Stimulated activated naive CD8-positive, alpha-beta T cell treated with anti-CD3 and anti-CD28 coated beads, Interleukin-15, Interleukin-2, amounts not matched to agents 100 ng/mL and 50 ng/mL, for 24 hours (primary cell): ENCODE results near the gene SFMBT1.

Experiments used
- H3K27ac Mint-ChIP-seq: one replicate; pipeline ENCODE4 v1.8.0; 2021; ENCODE audit warnings: mild to moderate bottlenecking, mixed read lengths
- H3K27me3 Mint-ChIP-seq: one replicate; pipeline ENCODE4 v1.8.0; 2021; ENCODE audit warnings: mixed read lengths
- H3K36me3 Mint-ChIP-seq: one replicate; pipeline ENCODE4 v1.8.0; 2021; ENCODE audit warnings: low read depth, mixed read lengths
- H3K4me1 Mint-ChIP-seq: one replicate; pipeline ENCODE4 v1.8.0; 2021; ENCODE audit warnings: low read depth, mixed read lengths
- H3K4me3 Mint-ChIP-seq: one replicate; pipeline ENCODE4 v1.8.0; 2021; ENCODE audit warnings: mild to moderate bottlenecking, mixed read lengths
- H3K9me3 Mint-ChIP-seq: one replicate; pipeline ENCODE4 v1.8.0; 2021; ENCODE audit warnings: mixed read lengths

The SFMBT1 gene

DNA sequence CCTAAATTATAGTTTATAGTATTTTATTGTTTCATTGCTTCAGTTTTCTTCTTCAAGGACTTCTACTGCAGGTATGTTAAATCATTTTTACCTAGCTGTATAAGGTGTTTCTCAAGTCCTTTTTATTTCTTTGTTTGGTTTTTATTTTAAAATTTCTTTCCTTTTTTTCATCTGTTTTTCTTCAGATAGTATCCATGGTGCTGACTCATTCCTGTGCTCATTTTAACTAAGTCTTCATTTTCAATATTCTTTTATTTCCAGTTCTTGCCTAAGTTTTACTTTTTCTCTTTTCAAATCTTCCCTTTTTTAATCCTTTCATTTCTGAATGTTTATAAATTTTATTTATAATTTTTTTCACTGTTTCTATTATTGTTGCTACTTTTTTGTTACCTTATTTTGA lies 106.3 kb downstream of the SFMBT1 start:
- Mint-ChIP-seq H3K27me3 (no peaks in the 10 kb centered on the region), H3K9me3 (no peaks in the 10 kb centered on the region), H3K4me3 (no peak overlapping the region), H3K27ac (no peak overlapping the region), H3K36me3 (peaks cover 10% of the 10 kb centered on the region), H3K4me1 (peaks cover 8% of the 10 kb centered on the region)

DNA sequence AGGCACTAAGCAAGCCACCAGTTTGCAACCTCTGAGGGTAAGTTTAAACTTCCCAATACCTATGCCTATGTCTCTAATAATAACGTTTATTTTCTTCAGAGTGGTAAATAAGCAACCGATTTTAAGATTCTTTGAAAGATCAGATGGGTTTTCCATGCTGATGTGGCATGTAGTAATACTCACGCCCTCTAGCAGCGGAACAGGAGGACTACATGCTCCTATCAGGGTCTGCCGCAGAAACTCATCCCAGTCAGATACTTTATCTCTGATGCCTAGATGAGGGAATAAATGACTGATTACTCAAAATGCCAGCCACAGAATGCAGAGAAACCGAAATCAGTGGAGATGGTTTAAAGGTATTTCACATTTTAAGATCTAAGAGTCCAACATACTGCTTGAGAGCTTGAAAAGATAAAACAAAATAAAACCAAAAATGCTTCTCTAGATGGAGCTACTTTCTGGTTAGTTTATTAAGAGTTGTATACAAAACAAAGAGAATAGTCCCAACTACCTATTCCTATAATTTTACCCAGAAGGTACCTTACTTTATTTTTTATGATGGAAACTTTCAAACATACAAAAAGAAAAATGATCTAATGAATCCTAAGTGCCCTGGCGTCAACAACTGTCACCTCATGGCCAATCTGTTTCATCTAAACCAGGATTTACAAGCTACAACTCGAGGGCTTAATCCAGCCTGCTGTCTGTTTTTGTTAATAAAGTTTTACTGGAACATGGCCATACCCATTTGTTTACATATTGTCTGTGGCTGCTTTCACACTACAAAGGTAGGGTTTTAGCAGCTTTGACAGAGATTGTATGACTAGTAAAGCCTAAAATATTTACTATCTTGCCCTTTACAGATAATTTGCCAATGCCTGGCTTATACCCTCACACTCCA lies 111.0 kb downstream of the SFMBT1 start:
- no peaks in the 10 kb centered on the region for H3K9me3 Mint-ChIP-seq
- H3K27me3 Mint-ChIP-seq, result no peaks in the 10 kb centered on the region
- peaks cover 15% of the 10 kb centered on the region for H3K4me1 Mint-ChIP-seq
- peak overlapping the region; percentile 26 for H3K27ac Mint-ChIP-seq
- H3K36me3 Mint-ChIP-seq, result peaks cover 21% of the 10 kb centered on the region
- no peak overlapping the region for H3K4me3 Mint-ChIP-seq

DNA sequence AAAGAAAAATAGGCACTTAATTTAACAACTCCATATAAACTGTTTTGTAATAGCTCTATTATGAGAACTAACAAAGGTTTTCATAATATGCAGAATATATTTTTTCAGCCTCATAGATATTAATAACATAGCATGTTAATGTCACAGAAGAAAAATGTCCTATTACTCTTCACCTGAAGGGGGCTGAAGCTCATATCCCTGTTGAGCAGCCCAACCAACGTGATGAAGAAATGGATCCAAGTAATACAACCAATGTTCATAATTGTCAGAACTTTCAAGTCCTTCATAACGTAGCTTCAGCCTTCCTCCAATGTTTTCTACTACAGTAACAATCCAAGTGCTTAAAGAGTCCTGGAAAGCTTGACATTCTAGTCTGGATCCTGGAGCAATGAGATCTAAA lies 114.0 kb downstream of the SFMBT1 start:
- no peak overlapping the region for H3K27ac Mint-ChIP-seq
- H3K4me3 Mint-ChIP-seq, result no peak overlapping the region
- peaks cover 15% of the 10 kb centered on the region for H3K4me1 Mint-ChIP-seq
- H3K27me3 Mint-ChIP-seq, result no peaks in the 10 kb centered on the region
- H3K36me3 Mint-ChIP-seq, result peaks cover 34% of the 10 kb centered on the region
- H3K9me3 Mint-ChIP-seq, result no peaks in the 10 kb centered on the region

DNA sequence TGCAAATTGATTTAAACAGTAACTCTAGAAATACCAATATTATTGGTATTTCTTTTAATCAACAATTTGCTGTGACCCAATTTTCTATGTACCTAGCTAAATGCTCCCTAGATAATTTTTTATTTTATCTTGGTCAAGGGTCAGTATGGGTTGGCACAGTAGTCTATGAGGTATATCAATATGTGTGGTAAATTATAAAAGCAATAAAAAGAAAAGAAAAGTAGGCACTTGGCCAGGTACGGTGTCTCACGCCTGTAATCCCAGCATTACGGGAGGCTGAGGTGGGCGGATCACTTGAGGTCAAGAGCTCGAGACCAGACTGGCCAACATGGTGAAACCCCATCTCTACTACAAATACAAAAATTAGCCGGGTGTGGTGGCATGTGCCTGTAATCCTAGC lies 114.5 kb downstream of the SFMBT1 start:
- Mint-ChIP-seq H3K4me3 (no peak overlapping the region), H3K27me3 (no peaks in the 10 kb centered on the region), H3K36me3 (peaks cover 37% of the 10 kb centered on the region), H3K27ac (no peak overlapping the region), H3K4me1 (peaks cover 15% of the 10 kb centered on the region), H3K9me3 (no peaks in the 10 kb centered on the region)

DNA sequence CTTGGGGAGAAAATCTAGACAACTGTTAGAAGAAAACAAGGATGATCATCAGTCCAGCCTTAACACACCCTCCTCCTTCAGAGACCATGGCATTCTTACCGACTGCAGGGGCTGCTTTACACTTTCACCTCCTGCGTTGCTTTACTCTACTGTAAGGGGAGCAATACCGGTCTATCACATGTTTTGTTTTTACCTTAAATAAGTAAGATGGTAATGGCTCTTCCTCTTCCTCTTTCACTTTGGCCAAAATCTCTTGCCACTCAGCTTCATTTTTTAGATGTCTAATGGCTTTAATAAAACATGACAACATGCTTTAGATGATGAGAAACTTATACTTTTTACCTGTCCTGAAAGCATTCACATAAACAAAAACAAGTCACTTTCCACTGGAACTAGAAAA lies 115.1 kb downstream of the SFMBT1 start:
- Mint-ChIP-seq H3K27me3 (no peaks in the 10 kb centered on the region), H3K27ac (no peak overlapping the region), H3K9me3 (no peaks in the 10 kb centered on the region), H3K4me1 (peaks cover 15% of the 10 kb centered on the region), H3K4me3 (no peak overlapping the region), H3K36me3 (peaks cover 37% of the 10 kb centered on the region)

DNA sequence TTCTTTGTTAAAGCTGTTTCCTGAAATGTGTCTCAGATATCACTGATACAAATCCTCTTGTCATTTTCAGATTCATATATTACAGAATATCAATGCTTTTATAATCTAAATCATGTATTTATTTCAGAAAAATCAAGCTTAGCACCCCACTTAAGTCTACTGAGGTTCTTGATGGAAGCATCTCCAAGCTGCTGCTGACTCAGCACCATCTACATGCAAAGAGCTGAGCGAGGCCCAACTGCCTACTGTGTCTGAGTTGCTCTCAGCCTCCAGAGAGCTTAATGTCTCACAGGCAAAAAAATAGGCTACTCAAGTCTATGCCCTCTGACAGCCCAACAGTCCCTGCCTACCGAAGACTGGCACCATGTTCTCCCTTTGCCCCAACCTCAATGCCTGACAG lies 119.3 kb downstream of the SFMBT1 start:
- Mint-ChIP-seq H3K9me3 (no peaks in the 10 kb centered on the region), H3K27ac (no peak overlapping the region), H3K4me3 (no peak overlapping the region), H3K27me3 (no peaks in the 10 kb centered on the region), H3K4me1 (peaks cover 10% of the 10 kb centered on the region), H3K36me3 (peaks cover 52% of the 10 kb centered on the region)

DNA sequence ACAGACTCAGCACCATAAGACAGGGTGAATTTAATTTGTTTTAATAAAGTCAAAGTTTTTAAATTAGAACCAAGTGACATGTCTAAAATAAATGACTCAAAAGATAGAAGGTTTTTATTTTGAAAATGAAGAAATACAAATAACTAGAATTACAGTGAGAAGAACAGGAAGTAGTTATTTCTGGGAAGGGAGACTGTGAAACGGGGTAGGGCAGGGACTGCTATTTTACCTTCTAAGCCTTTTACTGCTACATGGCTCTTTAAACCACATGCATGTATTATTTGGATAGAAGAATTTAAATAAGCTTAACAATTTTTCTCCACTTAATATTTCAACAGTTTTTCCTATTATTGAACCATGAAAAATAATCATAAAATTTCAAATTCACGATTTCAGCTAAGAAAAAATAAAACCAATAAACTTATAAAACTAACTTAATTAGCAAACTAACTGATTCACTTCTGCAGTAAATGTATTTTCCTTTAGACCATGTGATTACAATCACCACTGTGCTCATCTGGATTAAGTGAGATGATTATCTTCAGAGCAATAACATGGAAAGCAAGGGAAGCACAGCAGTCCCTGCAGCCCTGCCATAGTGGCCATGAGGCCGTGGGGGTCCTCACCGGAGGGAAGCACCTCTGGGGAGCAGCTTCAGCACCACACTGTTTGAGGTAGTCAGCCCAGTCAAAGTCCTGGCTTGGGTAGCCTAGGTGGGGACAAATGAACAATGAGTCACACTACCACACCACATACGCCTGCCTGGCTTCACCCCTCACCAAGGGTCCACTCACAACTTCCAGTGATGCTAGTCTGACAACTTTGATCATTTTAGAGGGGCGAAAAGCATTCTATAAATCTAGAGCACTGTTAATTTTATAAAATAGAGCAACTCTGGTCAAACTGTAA lies 120.2 kb downstream of the SFMBT1 start:
- peaks cover 48% of the 10 kb centered on the region for H3K36me3 Mint-ChIP-seq
- no peak overlapping the region for H3K4me3 Mint-ChIP-seq
- peaks cover 6% of the 10 kb centered on the region for H3K4me1 Mint-ChIP-seq
- H3K27me3 Mint-ChIP-seq, result no peaks in the 10 kb centered on the region
- no peak overlapping the region for H3K27ac Mint-ChIP-seq
- no peaks in the 10 kb centered on the region for H3K9me3 Mint-ChIP-seq

DNA sequence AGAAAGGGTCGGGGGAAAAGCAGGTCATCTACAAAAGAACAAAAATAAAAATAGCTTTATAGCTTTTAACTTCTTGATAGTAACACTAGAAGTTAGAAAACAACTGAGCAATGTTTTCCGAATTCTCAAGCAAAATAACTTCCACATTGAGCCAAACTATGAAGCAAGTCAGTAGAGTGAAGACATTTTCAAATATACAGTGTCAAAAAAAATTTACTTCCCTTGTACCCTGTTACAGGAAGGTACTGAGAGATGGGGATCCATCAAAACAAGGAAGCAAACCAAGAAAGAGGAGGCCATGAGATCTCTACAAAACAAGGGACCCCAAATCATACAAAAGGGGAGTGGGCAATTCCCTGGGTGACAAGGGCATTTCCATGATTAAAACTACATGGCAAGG lies 121.9 kb downstream of the SFMBT1 start:
- no peak overlapping the region for H3K4me3 Mint-ChIP-seq
- H3K27ac Mint-ChIP-seq, result no peak overlapping the region
- H3K27me3 Mint-ChIP-seq, result no peaks in the 10 kb centered on the region
- H3K4me1 Mint-ChIP-seq, result peaks cover 5% of the 10 kb centered on the region
- no peaks in the 10 kb centered on the region for H3K9me3 Mint-ChIP-seq
- peaks cover 55% of the 10 kb centered on the region for H3K36me3 Mint-ChIP-seq

DNA sequence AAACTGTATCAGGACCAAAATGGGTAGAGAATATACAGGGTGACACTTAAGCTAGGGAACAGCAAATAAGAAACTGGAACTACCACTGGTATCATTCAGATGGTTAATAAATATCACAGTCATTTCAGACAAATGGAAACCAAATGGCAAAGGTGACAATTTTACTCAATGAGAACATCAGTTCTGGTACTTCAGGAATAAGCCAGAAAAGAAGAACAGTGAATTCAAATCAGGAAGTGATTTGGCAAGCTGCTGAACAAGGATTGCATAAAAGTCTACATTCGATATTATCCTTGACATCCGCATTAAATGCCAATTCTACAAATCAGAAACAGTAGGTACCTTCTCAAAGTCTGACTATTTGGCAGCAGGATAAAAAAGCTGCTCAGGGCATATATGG lies 125.0 kb downstream of the SFMBT1 start:
- Mint-ChIP-seq H3K9me3 (no peaks in the 10 kb centered on the region), H3K27ac (no peak overlapping the region), H3K36me3 (peaks cover 43% of the 10 kb centered on the region), H3K4me1 (peaks cover 5% of the 10 kb centered on the region), H3K27me3 (no peaks in the 10 kb centered on the region), H3K4me3 (no peak overlapping the region)

DNA sequence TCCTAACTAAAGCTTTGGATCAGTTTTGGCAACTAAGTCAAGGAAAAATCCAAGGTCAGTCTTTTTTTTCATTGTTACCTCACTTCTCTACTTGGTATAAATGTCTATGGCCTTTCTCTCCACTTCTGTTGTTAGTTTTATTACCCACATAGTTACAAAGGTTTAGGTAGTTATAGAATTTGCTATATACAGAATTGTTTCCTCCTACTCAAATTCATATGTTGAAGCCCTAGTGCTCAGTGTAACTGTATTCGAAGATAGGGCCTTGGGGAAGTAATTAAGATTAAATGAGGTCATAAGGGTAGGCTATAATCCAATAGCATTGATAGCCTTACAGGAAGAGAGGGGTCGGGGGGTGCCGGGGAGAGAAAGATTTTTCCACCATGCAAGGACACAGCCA lies 128.8 kb downstream of the SFMBT1 start:
- Mint-ChIP-seq H3K4me1 (peaks cover 6% of the 10 kb centered on the region), H3K4me3 (no peak overlapping the region), H3K9me3 (no peaks in the 10 kb centered on the region), H3K36me3 (peaks cover 27% of the 10 kb centered on the region), H3K27ac (no peak overlapping the region), H3K27me3 (no peaks in the 10 kb centered on the region)

DNA sequence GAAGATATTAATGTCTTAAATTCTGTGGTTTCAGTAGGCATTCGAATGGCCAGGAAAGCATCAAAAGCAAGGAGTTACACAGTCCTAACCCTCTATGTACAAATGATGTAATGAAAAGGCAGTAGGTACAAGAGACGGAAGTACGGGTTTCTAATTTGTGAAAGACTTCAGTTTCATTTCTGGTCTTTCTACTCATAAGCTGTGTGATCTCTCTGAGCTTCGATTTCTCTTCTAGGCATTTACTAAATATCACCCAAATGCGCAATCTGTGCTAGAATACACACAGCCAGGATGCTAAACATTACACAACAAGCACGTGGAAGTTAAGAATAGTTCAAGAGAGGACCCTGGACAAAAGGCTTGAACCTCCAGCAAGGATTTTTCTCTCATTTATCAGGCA lies 130.6 kb downstream of the SFMBT1 start:
- Mint-ChIP-seq H3K9me3 (no peaks in the 10 kb centered on the region), H3K4me1 (peaks cover 6% of the 10 kb centered on the region), H3K27me3 (no peaks in the 10 kb centered on the region), H3K27ac (no peak overlapping the region), H3K36me3 (peaks cover 36% of the 10 kb centered on the region), H3K4me3 (no peak overlapping the region)

DNA sequence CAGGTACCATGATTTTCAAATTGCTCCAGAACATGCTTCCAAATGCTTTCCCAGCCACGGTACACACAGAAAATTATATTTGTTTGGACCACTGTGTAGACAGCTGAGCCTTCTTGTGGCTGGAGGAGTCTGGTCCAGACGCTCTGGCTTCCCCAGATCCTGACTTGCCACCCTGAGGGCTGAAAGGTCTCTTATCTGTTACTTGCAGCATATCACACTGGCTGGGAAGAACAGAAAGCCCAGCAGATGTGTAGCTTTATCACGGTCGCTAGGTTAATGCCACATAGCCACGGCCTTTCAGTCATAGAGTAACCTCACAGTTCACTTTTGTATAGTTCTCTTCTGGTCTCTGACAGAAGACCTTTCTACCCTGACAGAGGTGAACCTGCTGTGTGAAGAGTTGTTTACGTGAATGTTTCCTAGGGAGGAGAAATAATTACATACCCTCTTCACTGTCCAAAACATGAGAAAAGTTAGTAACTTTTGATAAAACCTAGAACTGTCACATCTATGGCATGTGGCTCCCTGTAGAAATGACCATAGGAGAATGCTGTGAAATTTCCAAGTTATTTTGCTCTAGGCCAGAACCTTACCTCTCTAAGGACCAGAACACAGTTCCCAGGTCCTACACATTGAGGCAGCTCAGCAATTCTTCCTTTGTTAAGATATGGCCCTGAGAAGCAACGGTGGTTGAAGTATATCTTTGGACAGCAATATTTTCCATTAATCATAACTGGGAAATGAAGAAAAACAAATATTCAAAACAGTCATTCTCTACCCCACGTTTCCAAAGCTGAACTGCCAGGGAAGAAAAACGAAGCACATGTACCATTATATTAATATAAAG lies 132.8 kb downstream of the SFMBT1 start:
- Mint-ChIP-seq H3K9me3 (no peaks in the 10 kb centered on the region), H3K4me3 (no peak overlapping the region), H3K27me3 (no peaks in the 10 kb centered on the region), H3K27ac (no peak overlapping the region), H3K4me1 (peaks cover 6% of the 10 kb centered on the region), H3K36me3 (peaks cover 25% of the 10 kb centered on the region)

DNA sequence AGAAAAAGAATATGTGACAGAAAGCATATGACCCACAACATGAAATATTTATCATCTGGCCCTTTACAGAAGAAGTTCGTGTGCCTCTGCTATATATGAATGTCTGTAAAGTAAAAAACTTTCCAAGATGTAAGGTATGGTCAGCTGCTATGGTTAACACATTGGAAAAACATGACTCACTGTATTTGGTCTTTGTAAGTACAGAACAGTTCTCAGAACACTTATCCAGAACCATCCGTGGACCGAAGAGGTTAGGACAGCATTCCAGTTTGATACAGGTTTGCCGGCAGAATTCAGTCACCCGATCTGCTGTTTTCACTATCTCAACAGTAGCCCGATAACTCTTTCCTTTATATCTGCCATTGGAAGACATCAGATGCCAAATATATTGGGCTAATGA lies 135.1 kb downstream of the SFMBT1 start:
- peaks cover 6% of the 10 kb centered on the region for H3K4me1 Mint-ChIP-seq
- no peaks in the 10 kb centered on the region for H3K9me3 Mint-ChIP-seq
- H3K27me3 Mint-ChIP-seq, result no peaks in the 10 kb centered on the region
- peaks cover 33% of the 10 kb centered on the region for H3K36me3 Mint-ChIP-seq
- H3K27ac Mint-ChIP-seq, result peak overlapping the region; percentile 5
- H3K4me3 Mint-ChIP-seq, result no peak overlapping the region

DNA sequence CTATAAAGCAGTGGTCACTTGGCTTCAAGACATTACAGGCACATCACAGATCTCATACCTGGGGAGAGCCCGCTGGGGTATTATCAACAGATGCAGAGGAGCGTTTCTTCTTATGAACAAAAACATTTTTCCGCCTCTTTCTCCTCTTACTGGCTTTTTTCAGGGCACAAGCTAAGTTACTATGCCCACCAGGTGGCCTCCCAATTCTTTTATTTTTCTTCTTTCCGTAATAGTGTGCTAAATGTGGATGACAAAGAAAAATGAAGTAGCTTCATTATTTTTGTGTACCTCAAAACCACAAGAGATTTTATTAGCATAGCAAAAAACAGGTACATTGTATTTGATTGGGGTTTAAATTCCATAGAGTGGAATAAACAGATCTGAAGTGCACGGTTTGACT lies 138.4 kb downstream of the SFMBT1 start:
- Mint-ChIP-seq H3K9me3 (no peaks in the 10 kb centered on the region), H3K4me3 (no peak overlapping the region), H3K27ac (no peak overlapping the region), H3K36me3 (peaks cover 46% of the 10 kb centered on the region), H3K27me3 (no peaks in the 10 kb centered on the region), H3K4me1 (no peaks in the 10 kb centered on the region)
